ACC112 (cell line): ENCODE results near the gene MED13L.

Source experiments
- H2AFZ ChIP-seq: fragments of 200-600 bp; sonication (generic); one replicate; pipeline ENCODE4 v1.6.0; 2017; ENCODE audit warnings: antibody characterized with exemption, low read length; ENCODE audit not compliant: unreplicated experiment
- H3K27ac ChIP-seq: fragments of 200-600 bp; sonication (generic); 2 replicates; pipeline ENCODE4 v1.5.1; 2014; ENCODE audit warnings: low read depth, mild to moderate bottlenecking, antibody characterized with exemption, low read length, moderate library complexity
- H3K27me3 ChIP-seq: fragments of 200-600 bp; sonication (generic); 2 replicates; pipeline ENCODE4 v1.6.1; 2014; ENCODE audit warnings: mild to moderate bottlenecking, antibody characterized with exemption, low read length, moderate library complexity, mixed read lengths; ENCODE audit not compliant: insufficient read depth
- H3K36me3 ChIP-seq: fragments of 200-600 bp; sonication (generic); 2 replicates; pipeline ENCODE4 v1.6.1; 2016; ENCODE audit warnings: mild to moderate bottlenecking, antibody characterized with exemption, low read length, moderate library complexity, mixed read lengths; ENCODE audit not compliant: insufficient read depth
- H3K4me1 ChIP-seq: fragments of 200-600 bp; sonication (generic); one replicate; pipeline ENCODE4 v1.6.1; 2016; ENCODE audit warnings: low read length, mixed read lengths; ENCODE audit not compliant: insufficient read depth, unreplicated experiment, control insufficient read depth
- H3K4me3 ChIP-seq: fragments of 200-600 bp; sonication (generic); 2 replicates; pipeline ENCODE4 v1.5.1; 2014; ENCODE audit warnings: mild to moderate bottlenecking, low read depth, low read length
- H3K79me2 ChIP-seq: fragments of 200-600 bp; sonication (generic); one replicate; pipeline ENCODE4 v1.6.0; 2016; ENCODE audit warnings: low read length; ENCODE audit not compliant: control insufficient read depth, unreplicated experiment, insufficient read depth

The MED13L gene

DNA sequence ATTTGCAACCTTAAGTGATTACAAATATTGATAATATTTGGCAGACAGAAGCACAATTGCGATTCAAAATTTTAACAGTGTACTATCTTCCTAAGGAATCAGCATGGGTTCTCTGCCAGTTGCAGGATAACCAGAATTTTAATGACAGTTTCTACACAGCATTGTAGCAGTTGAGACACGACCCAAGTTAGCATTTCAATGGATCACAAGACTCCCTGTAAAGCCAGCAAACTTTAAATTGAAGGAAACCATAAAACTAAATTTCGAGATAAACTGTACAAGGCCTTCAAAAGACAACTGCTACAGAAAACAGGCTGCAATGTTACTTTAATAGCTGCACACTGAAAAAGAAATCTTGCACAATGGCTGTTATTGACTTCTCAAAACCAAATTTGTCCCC is 154.9 kb downstream of the MED13L start:
- peak overlapping the region; percentile 71; the same call in 1 of the 2 replicates for H3K4me3 ChIP-seq
- H3K4me1 ChIP-seq: peaks cover 64% of the 10 kb centered on the region
- H2AFZ ChIP-seq: no peak overlapping the region
- H3K79me2 ChIP-seq: peaks cover 82% of the 10 kb centered on the region
- no peaks in the 10 kb centered on the region for H3K27me3 ChIP-seq
- peak overlapping the region; percentile 47 for H3K27ac ChIP-seq
- H3K36me3 ChIP-seq: no peaks in the 10 kb centered on the region

GRCh38 chr12:116121453-116121871 is 156.0 kb downstream of the MED13L start:
- peak overlapping the region; percentile 47 for H3K27ac ChIP-seq

DNA sequence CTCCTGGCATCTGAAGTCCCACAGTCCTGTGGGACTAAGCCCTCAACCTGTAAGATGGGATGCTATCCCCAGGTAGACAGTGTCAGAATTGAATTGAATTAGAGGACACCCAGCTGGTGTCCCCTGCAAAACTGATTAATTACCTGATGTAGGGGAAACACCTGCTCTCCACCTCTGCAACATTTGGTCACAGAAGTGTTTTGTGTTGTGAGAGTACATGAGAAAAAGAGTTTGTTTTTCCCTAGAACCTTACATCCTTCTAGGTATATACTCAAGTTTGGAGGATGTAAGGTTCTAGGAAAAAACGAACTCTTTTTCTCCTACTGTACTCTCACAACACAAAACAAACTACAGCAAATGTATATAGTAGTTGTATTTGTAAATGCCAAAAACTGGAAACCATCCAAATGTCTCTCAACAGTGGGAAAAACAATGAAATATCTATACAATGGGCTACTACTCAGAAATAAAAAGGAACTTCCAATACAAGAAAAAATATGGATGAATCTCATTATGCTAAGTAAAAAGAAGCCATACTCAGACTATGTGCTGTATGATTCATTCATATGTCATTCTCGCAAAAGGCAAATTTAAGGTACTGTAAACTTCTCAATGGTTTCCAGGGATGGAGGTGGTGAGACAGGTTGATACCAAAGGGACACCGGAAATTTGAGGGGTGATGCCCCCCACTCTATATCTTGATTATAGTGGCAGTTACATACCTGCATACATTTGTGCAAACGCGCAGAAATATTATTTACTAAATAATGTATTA is 160.7 kb downstream of the MED13L start:
- H3K36me3 ChIP-seq: no peaks in the 10 kb centered on the region
- H3K4me3 ChIP-seq: no peak overlapping the region
- no peak overlapping the region for H3K27ac ChIP-seq
- H2AFZ ChIP-seq: no peak overlapping the region
- H3K79me2 ChIP-seq: peaks cover 88% of the 10 kb centered on the region
- no peaks in the 10 kb centered on the region for H3K27me3 ChIP-seq
- H3K4me1 ChIP-seq: peaks cover 29% of the 10 kb centered on the region

More at GRCh38 chr12:116121453-116121871, 156.0 kb downstream of the MED13L start:
- no peak overlapping the region for H2AFZ ChIP-seq
- peaks cover 61% of the 10 kb centered on the region for H3K4me1 ChIP-seq
- no peaks in the 10 kb centered on the region for H3K36me3 ChIP-seq
- H3K27me3 ChIP-seq: no peaks in the 10 kb centered on the region
- peak overlapping the region; percentile 68 for H3K4me3 ChIP-seq
- peaks cover 85% of the 10 kb centered on the region for H3K79me2 ChIP-seq

DNA sequence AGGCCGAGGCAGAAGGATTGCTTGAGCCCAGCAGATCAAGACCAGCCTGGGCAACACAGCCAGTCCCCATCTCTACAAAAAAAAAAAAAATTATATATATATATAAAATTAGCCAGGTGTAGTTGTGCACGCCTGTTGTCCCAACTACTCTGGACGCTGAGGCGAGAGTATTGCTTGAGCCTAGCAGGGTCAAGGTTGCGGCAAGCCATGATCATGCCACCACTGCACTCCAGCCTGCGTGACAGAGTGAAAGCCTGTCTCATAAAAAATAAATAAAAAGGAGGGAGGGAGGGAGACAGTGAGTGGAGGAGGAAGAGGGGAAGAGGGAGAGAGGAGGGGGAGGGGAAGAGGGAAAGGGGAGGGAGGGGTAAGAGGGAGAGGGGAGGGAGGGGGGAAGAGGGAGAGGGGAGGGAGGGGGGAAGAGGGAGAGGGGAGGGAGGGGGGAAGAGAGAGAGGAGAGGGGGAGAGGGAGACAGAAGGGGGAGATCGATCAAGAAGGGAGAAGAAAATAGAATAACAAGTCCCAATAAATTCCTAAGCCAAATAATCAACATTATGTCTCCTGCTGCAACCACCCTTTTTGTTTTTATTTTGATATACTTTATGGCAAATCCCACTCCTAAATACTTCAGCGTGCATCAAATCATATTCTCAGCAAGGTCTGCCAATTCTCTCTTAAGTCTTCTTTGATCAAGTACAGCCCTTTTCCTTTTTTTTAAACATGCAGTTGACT is 163.9 kb downstream of the MED13L start:
- Histone ChIP-seq H3K4me3 (no peak overlapping the region), H3K36me3 (0 out of 2 replicates have a peak, but pooled peaks cover 8% of the 10 kb centered on the region), H2AFZ (no peak overlapping the region), H3K79me2 (peaks cover 84% of the 10 kb centered on the region), H3K27me3 (no peaks in the 10 kb centered on the region), H3K27ac (no peak overlapping the region), H3K4me1 (peaks cover 26% of the 10 kb centered on the region)

GRCh38 chr12:116106870-116107269 is 170.6 kb downstream of the MED13L start:
- H2AFZ ChIP-seq: no peak overlapping the region
- no peak overlapping the region for H3K27ac ChIP-seq
- H3K4me3 ChIP-seq: no peak overlapping the region
- H3K36me3 ChIP-seq: 0 out of 2 replicates have a peak, but pooled peaks cover 11% of the 10 kb centered on the region
- peaks cover 18% of the 10 kb centered on the region for H3K4me1 ChIP-seq
- H3K27me3 ChIP-seq: no peaks in the 10 kb centered on the region
- H3K79me2 ChIP-seq: peaks cover 55% of the 10 kb centered on the region

- no peak overlapping the region for H3K27ac ChIP-seq
- no peak overlapping the region for H3K4me3 ChIP-seq
- peaks cover 52% of the 10 kb centered on the region for H3K79me2 ChIP-seq
- H3K36me3 ChIP-seq: 0 out of 2 replicates have a peak, but pooled peaks cover 4% of the 10 kb centered on the region
- peaks cover 6% of the 10 kb centered on the region for H3K4me1 ChIP-seq
- H2AFZ ChIP-seq: no peak overlapping the region
- no peaks in the 10 kb centered on the region for H3K27me3 ChIP-seq
These were observed 173.2 kb downstream of the MED13L start for GRCh38 chr12:116104167-116104767.

- Histone ChIP-seq H3K27me3 (no peaks in the 10 kb centered on the region), H3K79me2 (peaks cover 55% of the 10 kb centered on the region), H3K36me3 (0 out of 2 replicates have a peak, but pooled peaks cover 3% of the 10 kb centered on the region), H3K27ac (no peak overlapping the region), H3K4me3 (no peak overlapping the region), H3K4me1 (peaks cover under 1% of the 10 kb centered on the region), H2AFZ (no peak overlapping the region)
These were observed 175.5 kb downstream of the MED13L start for GRCh38 chr12:116101991-116102390.

- no peaks in the 10 kb centered on the region for H3K4me1 ChIP-seq
- no peak overlapping the region for H3K27ac ChIP-seq
- no peak overlapping the region for H3K4me3 ChIP-seq
- H2AFZ ChIP-seq: no peak overlapping the region
- H3K27me3 ChIP-seq: no peaks in the 10 kb centered on the region
- H3K79me2 ChIP-seq: peaks cover 46% of the 10 kb centered on the region
- 0 out of 2 replicates have a peak, but pooled peaks cover 3% of the 10 kb centered on the region for H3K36me3 ChIP-seq
These were observed 177.7 kb downstream of the MED13L start for GRCh38 chr12:116099652-116100432.

DNA sequence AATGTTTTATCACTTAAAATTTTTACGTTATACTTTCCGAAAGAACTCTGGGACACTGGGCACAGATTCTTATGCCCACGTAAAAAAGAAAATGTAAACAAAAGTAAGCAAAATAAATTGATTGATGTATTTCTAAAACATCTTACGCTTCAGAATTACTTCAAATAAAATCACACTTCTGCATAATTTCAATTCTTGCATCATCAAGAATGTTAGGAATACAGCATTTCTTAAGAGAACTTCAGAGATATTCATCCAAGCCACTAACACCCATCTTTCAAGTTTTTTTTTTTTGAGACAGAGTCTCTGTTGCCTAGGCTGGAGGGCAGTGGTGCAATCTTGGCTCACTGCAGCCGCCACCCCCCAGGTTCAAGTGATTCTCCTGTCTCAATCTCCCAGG is 180.6 kb downstream of the MED13L start:
- H3K27me3 ChIP-seq: no peaks in the 10 kb centered on the region
- no peak overlapping the region for H3K27ac ChIP-seq
- H3K4me3 ChIP-seq: no peak overlapping the region
- peaks cover 38% of the 10 kb centered on the region for H3K79me2 ChIP-seq
- 0 out of 2 replicates have a peak, but pooled peaks cover 3% of the 10 kb centered on the region for H3K36me3 ChIP-seq
- H2AFZ ChIP-seq: no peak overlapping the region
- H3K4me1 ChIP-seq: no peaks in the 10 kb centered on the region

- no peak overlapping the region for H3K4me3 ChIP-seq
- H3K79me2 ChIP-seq: peaks cover 35% of the 10 kb centered on the region
- no peak overlapping the region for H3K27ac ChIP-seq
- H3K27me3 ChIP-seq: no peaks in the 10 kb centered on the region
- peaks cover 4% of the 10 kb centered on the region for H3K4me1 ChIP-seq
- H3K36me3 ChIP-seq: 0 out of 2 replicates have a peak, but pooled peaks cover 3% of the 10 kb centered on the region
- no peak overlapping the region for H2AFZ ChIP-seq
These were observed 183.0 kb downstream of the MED13L start for GRCh38 chr12:116094475-116094874.
